B cell (primary cell): ENCODE results near the gene COTL1. TPM values are rescaled to one million over a fixed set of nuclear protein-coding genes. Genes with fewer than 3 reads are reported as not detected.

Experiments used
- ATAC-seq: fragments of 200-7000 bp; cut with Tn5 transposase; one replicate; pipeline ENCODE4 v1.10.0; 2021; ENCODE audit warnings: low read depth, mild to moderate bottlenecking, moderate number of reproducible peaks, moderate library complexity
- CTCF ChIA-PET: fragments of 350-600 bp; sonication (Branson Sonifier 250); formaldehyde crosslinking; loops from one replicate; lab custom pipeline; 2021; ENCODE audit warnings: antibody characterized with exemption, inconsistent platforms; lab: Charles Lee
- POLR2A ChIA-PET: fragments of 350-600 bp; sonication (Branson Sonifier 250); formaldehyde crosslinking; loops from one replicate; lab custom pipeline; 2021; ENCODE audit warnings: antibody characterized with exemption; lab: Charles Lee
- DNase-seq: peaks from one replicate; pipeline ENCODE4 v3.0.0; 2013
- H2AFZ ChIP-seq: 2 replicates; pipeline ENCODE4 v1.6.1; 2012; ENCODE audit warnings: mild to moderate bottlenecking, low read depth, low read length; ENCODE audit not compliant: insufficient read depth, poor library complexity, severe bottlenecking
- H3K27ac ChIP-seq, 2 donors: 1 replicate in 1 of 2; 2 replicates in 1 of 2; pipeline ENCODE4 v1.5.1; 2012 to 2013; ENCODE audit warnings: low read length in 2 of 2, mild to moderate bottlenecking in 2 of 2, moderate library complexity in 1 of 2
- H3K27me3 ChIP-seq, 4 experiments: fragments of 200-600 bp in 1 of 4; sonication (generic) in 1 of 4; replicated peaks in 1 of 4; 1 replicate in 2 of 4; 2 replicates in 2 of 4; pipeline versions ENCODE4 v1.6.1 to v1.7.0; 2013 to 2016; ENCODE audit warnings: low read length in 3 of 4, mild to moderate bottlenecking in 2 of 4, mixed read lengths in 1 of 4, moderate library complexity in 1 of 4; ENCODE audit not compliant: insufficient read depth in 4 of 4, control insufficient read depth in 3 of 4; ENCODE audit errors: control extremely low read depth in 1 of 4
- H3K36me3 ChIP-seq, 2 experiments: replicated peaks in 1 of 2; 1 replicate in 1 of 2; 2 replicates in 1 of 2; pipeline versions ENCODE4 v1.6.1 to v1.7.1; 2013; ENCODE audit warnings: low read length in 1 of 2; ENCODE audit not compliant: insufficient read depth in 2 of 2, control insufficient read depth in 1 of 2; ENCODE audit errors: control extremely low read depth in 1 of 2, extremely low read depth in 1 of 2
- H3K4me1 ChIP-seq, 2 donors: fragments of 200-600 bp in 1 of 2; sonication (generic) in 1 of 2; 1 replicate in 1 of 2; 2 replicates in 1 of 2; pipeline versions ENCODE4 v1.5.1 to v1.6.1; 2013 to 2017; ENCODE audit warnings: low read length in 2 of 2; ENCODE audit not compliant: control insufficient read depth in 2 of 2, insufficient read depth in 2 of 2
- H3K4me2 ChIP-seq: replicated peaks from 2 replicates; pipeline ENCODE3; 2012; ENCODE audit warnings: mild to moderate bottlenecking, low read depth, low read length; ENCODE audit not compliant: poor library complexity, severe bottlenecking
- H3K4me3 ChIP-seq, 5 experiments: fragments of 200-600 bp in 1 of 5; sonication (generic) in 1 of 5; 1 replicate in 3 of 5; 2 replicates in 2 of 5; pipeline versions ENCODE4 v1.5.1 to v1.7.0; 2011 to 2016; ENCODE audit warnings: low read length in 4 of 5, mild to moderate bottlenecking in 4 of 5, low read depth in 2 of 5, control low read depth in 1 of 5, moderate library complexity in 1 of 5; ENCODE audit not compliant: insufficient read depth in 1 of 5; ENCODE audit errors: control extremely low read depth in 1 of 5, extremely low read depth in 1 of 5
- H3K79me2 ChIP-seq: fragments of 200-600 bp; sonication (generic); one replicate; pipeline ENCODE4 v1.6.0; 2016; ENCODE audit warnings: low read length; ENCODE audit not compliant: control insufficient read depth, insufficient read depth
- H3K9ac ChIP-seq: fragments of 200-600 bp; sonication (generic); 2 replicates; pipeline ENCODE4 v1.6.1; 2017; ENCODE audit warnings: mild to moderate bottlenecking, low read length, moderate library complexity
- H3K9me3 ChIP-seq, 3 donors: one replicate each; pipeline versions ENCODE4 v1.6.1 to v1.7.1; 2013; ENCODE audit warnings: low read length in 2 of 3; ENCODE audit not compliant: control insufficient read depth in 2 of 3, insufficient read depth in 1 of 3; ENCODE audit errors: control extremely low read depth in 1 of 3
- H4K20me1 ChIP-seq: 2 replicates; pipeline ENCODE4 v1.6.0; 2012; ENCODE audit warnings: mild to moderate bottlenecking, low read length; ENCODE audit not compliant: insufficient read depth, control insufficient read depth, poor library complexity, severe bottlenecking
- H3K27ac Mint-ChIP-seq: one replicate; pipeline ENCODE4 v1.8.0; 2021; ENCODE audit warnings: mixed read lengths
- H3K27me3 Mint-ChIP-seq: one replicate; pipeline ENCODE4 v1.8.0; 2021; ENCODE audit warnings: mixed read lengths
- H3K4me1 Mint-ChIP-seq: one replicate; pipeline ENCODE4 v1.8.0; 2021; ENCODE audit warnings: mixed read lengths
- H3K4me3 Mint-ChIP-seq: one replicate; pipeline ENCODE4 v1.8.0; 2021; ENCODE audit warnings: mixed read lengths
- H3K9me3 Mint-ChIP-seq: one replicate; pipeline ENCODE4 v1.8.0; 2022; ENCODE audit warnings: mixed read lengths; ENCODE audit not compliant: insufficient read depth
- EZH2 ChIP-seq: IDR thresholded peaks from 2 replicates; pipeline ENCODE4 v1.6.1; 2012; ENCODE audit warnings: borderline replicate concordance, low read depth, mild to moderate bottlenecking, moderate library complexity, low read length; ENCODE audit not compliant: insufficient read depth, poor library complexity, severe bottlenecking
- WGBS: methylation state at CpG from one replicate; pipeline ENCODE4 v1.1.5; 2013; ENCODE audit warnings: missing lambda C conversion rate; ENCODE audit not compliant: insufficient coverage; 5-methylcytosine and 5-hydroxymethylcytosine counted together
- intact Hi-C: fragments of 100-400 bp; cut with micrococcal nuclease; formaldehyde crosslinking; loops from one replicate; pipeline ENCODE4 v1.10.0; 2022
- polyA plus RNA-seq: library from polyadenylated mRNA; depleted of rRNA; stranded (reverse); fragments of >200 nt; gene quantifications from 2 replicates; pipeline ENCODE4 v1.2.3, GENCODE V29; 2012
- total RNA-seq, 2 donors: library from RNA; stranded (reverse); fragments of 120-200 nt in 1 of 2; gene quantifications; 1 replicate in 1 of 2; 2 replicates in 1 of 2; pipeline versions ENCODE4 v1.2.3 to v1.2.4, GENCODE V29; 2013 to 2022
- TF ChIP-seq, protein P1 (sequence below): fragments of 200-600 bp; IDR thresholded peaks from one replicate; pipeline ENCODE4 v1.8.0; 2022; ENCODE audit warnings: antibody characterized with exemption, mild to moderate bottlenecking

The COTL1 gene
- total and polyA plus RNA-seq, 2 donors (not counting 1 experiment from before 2014, with no cell fraction given), result 158 to 264 TPM

DNA sequence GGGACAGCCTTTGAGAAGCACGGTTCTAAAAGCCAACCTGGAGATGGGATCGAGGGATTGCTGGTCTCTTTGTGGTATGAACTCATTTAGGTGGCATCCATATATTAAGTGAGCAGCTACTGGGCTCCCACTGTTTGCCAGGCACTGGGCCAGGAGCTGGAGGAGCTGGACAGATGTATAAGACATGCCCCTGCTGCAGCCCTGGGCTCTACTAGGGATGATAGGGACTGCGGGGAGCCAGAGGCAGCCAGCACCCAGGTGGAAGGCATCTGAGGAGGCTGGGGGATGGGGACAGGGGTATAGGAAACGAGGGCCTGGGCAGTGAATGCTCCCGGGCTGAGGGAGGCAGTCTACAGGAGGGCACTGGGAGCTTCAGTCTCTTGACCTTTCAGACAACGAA is 60.4 kb downstream of the COTL1 start:
- ATAC-seq, result no peak
- Histone ChIP-seq H3K36me3 (no peaks in the 10 kb centered on the region), H3K4me3 (no peak overlapping the region), H3K4me1 (peaks cover 13 to 19% of the 10 kb centered on the region in 2 donors), H3K9me3 (peaks cover 0 to under 1% (median 0%) of the 10 kb centered on the region in 3 donors), H4K20me1 (no peaks in the 10 kb centered on the region), H3K4me2 (no peak overlapping the region), H3K9ac (no peak overlapping the region), H3K27ac (no peak overlapping the region), H3K27me3 (peaks cover 0 to 4% (median 0%) of the 10 kb centered on the region in 4 experiments), H2AFZ (no peak overlapping the region), H3K79me2 (no peaks in the 10 kb centered on the region)
- DNase-seq, result no peak
- Mint-ChIP-seq H3K27me3 (no peaks in the 10 kb centered on the region), H3K4me3 (no peak overlapping the region), H3K27ac (no peak overlapping the region), H3K9me3 (no peaks in the 10 kb centered on the region), H3K4me1 (peaks cover 25% of the 10 kb centered on the region)
- ChIA-PET POLR2A (interaction anchor here (0.6 kb wide), 1 partner anchor 47 kb away, joined by 3 read pairs; no protein-coding TSS in a partner anchor), CTCF (no interaction called here)
- TF ChIP-seq, protein P1, sequence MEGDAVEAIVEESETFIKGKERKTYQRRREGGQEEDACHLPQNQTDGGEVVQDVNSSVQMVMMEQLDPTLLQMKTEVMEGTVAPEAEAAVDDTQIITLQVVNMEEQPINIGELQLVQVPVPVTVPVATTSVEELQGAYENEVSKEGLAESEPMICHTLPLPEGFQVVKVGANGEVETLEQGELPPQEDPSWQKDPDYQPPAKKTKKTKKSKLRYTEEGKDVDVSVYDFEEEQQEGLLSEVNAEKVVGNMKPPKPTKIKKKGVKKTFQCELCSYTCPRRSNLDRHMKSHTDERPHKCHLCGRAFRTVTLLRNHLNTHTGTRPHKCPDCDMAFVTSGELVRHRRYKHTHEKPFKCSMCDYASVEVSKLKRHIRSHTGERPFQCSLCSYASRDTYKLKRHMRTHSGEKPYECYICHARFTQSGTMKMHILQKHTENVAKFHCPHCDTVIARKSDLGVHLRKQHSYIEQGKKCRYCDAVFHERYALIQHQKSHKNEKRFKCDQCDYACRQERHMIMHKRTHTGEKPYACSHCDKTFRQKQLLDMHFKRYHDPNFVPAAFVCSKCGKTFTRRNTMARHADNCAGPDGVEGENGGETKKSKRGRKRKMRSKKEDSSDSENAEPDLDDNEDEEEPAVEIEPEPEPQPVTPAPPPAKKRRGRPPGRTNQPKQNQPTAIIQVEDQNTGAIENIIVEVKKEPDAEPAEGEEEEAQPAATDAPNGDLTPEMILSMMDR, result no peak
- no peak for TF ChIP-seq EZH2
- intact Hi-C loops, result no loop called here
- 95% methylated on average over 5 of the region's 6 CpGs for WGBS

DNA sequence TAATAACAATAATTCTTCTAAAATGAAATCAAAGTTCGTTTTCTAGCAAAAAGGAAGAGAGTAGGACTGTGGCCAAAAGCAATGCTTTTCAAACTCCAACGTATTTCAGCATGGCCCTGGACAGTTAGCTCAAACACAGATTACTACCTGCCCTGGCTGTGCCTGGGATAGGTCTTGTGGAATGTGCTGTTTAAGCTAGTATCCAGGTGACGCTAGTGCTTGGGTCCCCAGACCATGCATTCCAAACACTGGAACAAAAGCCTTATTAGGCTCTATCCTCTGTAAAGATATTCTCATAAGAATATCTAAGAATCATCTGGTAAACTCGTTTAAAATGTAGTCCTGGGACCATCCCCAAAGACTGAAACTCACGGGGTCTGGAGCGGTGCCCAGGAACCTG is 60.8 kb downstream of the COTL1 start:
- H3K9me3 Mint-ChIP-seq, result no peaks in the 10 kb centered on the region
- ChIA-PET CTCF (no interaction called here), POLR2A (interaction anchor here (0.6 kb wide), 1 partner anchor 37 kb away, joined by 3 read pairs; no protein-coding TSS in a partner anchor)
- no peak for DNase-seq
- H3K4me2 ChIP-seq, result no peak overlapping the region
- H2AFZ ChIP-seq, result no peak overlapping the region
- intact Hi-C loops, result no loop called here
- WGBS, result 77% methylated on average over 3 of the region's 6 CpGs
- no peaks in the 10 kb centered on the region for H4K20me1 ChIP-seq
- H3K4me3 Mint-ChIP-seq, result no peak overlapping the region
- peaks cover 25% of the 10 kb centered on the region for H3K4me1 Mint-ChIP-seq
- peaks cover 10 to 19% of the 10 kb centered on the region in 2 donors for H3K4me1 ChIP-seq
- no peak for ATAC-seq
- no peak overlapping the region for H3K27ac Mint-ChIP-seq
- H3K4me3 ChIP-seq, result no peak overlapping the region
- no peaks in the 10 kb centered on the region for H3K27me3 Mint-ChIP-seq
- H3K9ac ChIP-seq, result no peak overlapping the region
- H3K27ac ChIP-seq, result no peak overlapping the region
- no peaks in the 10 kb centered on the region for H3K79me2 ChIP-seq
- no peaks in the 10 kb centered on the region for H3K9me3 ChIP-seq
- no peaks in the 10 kb centered on the region for H3K36me3 ChIP-seq
- H3K27me3 ChIP-seq, result peaks cover 0 to 4% (median 0%) of the 10 kb centered on the region in 4 experiments
- no peak for TF ChIP-seq EZH2
- TF ChIP-seq, protein P1, result no peak
